GM18519 (cell line): Measurements from ENCODE around the gene ARHGEF2.

Experiments used
- ATAC-seq: cut with Tn5 transposase; IDR thresholded peaks from one replicate; pipeline ENCODE4 v1.9.1; 2021; ENCODE audit warnings: mild to moderate bottlenecking, moderate library complexity; ENCODE audit not compliant: unreplicated experiment, low FRiP score

ARHGEF2 gene

DNA sequence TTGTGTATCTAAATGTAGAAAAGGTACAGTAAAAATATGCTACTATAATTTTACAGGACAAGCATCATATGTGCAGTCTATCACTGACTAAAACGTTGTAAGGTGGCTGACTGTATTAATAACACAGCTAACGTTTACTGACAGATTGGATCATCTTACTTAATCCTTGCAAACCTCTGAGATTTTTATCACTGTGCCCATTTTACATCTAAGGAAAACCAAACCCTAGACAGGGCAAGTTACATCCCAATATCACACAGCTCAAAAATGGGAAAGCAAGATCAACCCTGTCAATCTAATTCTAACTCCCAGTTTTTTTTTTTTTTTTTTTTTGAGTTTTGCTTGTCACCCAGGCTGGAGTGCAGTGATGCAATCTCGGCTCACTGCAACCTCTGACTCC, 59.7 kb downstream of the ARHGEF2 start:
- ATAC-seq: no peak

DNA sequence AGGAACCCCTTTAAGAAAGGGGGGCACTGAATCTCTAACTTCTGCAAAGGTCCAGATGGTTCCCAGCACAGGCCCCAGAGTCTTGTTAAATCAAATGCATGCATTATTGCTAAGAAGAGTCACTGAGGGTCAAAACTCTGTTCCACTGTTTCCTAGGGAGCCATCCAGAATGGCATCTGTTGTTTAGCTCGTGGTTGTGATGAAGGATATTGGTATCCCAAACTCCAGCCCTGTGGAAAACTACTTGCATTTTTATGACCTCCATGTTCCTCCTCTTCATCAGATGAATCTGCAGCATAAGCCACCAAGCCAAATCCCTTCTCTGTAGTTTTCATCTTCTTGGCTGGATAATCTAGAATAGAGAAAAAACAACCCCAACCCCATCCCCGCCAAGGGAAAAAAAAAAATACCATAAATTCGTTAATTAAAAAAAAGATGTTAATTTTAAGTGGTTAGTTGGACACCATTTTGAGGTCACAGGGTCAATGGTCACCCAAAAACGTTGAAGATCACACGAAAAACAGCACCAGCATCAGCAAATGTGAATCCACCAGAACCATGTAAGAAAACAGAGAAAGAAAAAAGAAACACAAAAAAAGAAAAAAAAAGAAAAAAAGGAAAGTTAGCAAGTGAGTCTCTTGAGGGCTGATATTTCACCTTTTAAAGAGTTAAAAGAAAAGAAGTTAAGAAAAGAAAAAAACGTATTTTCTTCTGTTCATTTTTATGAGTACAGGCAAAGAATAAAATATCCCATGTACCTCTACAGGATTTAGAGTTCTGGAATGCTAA, 64.2 kb downstream of the ARHGEF2 start:
- ATAC-seq: no peak

DNA sequence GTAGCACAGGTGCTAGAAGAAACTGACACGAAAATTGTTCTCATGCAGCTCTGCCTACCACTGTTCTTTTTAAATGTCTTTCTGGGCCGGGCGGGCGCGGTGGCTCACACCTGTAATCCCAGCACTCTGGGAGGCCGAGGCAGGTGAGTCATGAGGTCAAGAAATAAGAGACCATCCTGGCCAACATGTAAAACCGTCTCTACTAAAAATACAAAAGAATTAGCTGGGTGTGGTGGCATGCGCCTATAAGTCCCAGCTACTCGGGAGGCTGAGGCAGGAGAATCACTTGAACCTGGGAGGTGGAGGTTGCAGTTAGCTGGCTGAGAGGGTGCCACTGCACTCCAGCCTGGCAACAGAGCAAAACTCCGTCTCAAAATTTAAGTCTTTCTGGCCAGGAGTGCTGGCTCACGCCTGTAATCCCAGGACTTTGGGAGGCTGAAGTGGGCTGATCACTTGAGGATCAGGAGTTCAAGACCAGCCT, 66.3 kb downstream of the ARHGEF2 start:
- ATAC-seq: no peak

DNA sequence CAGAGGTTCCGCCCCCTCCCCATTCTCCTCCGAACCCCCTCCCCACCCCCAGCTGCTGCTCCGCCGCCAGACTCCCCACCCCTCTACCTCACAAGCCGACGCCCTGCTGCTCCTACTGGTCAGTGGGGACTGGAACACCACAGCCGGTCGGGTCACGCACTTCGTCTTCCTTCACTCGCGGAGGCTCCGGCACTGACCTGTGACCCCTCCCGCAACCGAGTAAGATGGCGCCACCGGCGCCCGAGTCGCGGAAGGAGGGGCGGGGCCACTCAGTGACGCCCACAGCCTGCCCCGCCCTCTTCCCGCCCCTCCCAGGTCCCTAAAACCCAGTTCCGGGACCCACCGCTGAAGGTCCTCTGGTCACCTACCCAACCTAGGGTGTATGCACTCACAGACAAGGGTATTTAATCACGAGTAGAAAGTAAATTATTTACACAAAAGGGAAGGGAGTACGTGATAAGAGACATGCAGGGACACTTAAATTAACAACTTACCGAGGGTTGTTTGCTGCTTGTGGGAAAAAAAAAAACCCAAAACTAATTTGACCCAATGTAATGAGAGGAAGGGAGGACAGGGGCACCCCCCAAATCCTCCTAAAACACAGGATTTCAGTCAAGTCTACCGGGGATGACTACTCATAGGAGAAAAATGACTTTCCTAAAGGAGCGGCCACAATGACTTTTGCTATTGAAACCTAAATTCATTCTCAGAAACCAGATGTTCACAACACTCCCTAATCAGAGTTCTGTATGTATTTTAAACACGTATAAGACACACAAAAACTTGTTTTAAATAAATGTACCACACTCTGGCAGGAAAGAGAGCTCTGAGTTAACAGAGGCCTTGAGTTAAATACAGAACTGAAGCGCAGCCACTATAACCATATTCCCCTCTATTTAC, 66.9 kb downstream of the ARHGEF2 start, which contains the start of gene RIT1:
TSS of gene RIT1 (minus strand) at position 194 of the 900 bp plus-strand sequence. CDS start 588 bp downstream, outside the sequence.
- no peak for ATAC-seq

DNA sequence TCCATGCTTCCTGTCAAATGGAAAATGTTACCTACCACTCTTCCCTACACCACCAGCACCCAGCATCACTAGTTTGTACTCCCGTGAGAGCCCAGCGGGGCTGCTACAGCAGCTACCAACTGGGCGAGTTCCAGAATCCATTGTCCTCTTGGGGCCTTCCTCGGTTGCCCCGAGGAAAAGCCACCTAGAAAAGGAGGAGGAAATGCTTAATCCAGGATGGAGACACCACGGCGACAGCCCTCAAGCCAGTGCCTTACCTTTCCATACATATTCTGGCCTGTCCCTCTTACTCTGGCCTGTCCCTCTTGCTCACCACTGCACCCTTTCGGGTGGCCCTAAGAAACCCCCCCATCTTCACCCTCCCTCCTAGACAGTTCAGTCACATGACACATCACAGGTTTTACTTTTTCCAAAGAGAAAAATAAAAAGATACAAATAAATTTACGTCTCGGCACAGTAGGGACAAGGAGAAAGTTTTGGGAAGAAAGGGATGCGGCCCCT, 67.7 kb downstream of the ARHGEF2 start:
- ATAC-seq: no peak

DNA sequence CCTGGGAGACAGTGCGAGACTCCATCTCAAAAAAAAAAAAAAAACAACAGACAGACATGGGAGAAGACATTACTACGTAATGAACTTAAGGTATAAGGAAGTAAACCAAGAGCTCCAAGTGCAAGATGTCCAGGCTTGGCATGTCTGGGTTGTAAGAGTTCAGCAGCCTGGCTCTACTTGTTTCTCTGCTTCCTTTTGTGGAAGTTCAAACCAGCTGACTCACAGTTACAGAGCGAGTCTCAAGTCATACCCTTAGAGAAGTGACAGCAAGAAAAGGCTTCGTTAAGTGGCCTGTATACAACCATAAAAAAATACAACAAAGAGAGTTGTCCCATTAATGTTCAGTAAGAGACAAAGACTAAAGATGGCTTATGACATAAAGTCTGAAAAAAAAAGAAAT, 68.5 kb downstream of the ARHGEF2 start:
- no peak for ATAC-seq

DNA sequence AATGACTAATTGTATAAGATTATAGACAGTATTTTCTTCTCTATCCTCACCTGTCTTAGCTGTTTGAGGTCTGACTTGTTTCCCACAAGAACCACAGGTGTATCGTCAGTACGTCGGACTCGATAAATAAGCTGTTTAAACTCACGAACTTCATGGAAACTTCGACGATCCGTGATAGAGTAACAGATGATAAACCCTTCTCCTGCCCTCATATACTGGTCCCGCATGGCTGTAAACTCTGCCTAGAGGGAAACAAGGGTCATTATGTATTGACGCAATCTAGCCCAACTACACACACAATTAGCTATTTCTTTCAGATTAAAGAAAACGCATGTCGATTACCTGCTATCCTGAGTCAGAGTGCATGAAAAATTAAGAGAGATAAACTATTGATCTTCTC, 74.1 kb downstream of the ARHGEF2 start:
- no peak for ATAC-seq

DNA sequence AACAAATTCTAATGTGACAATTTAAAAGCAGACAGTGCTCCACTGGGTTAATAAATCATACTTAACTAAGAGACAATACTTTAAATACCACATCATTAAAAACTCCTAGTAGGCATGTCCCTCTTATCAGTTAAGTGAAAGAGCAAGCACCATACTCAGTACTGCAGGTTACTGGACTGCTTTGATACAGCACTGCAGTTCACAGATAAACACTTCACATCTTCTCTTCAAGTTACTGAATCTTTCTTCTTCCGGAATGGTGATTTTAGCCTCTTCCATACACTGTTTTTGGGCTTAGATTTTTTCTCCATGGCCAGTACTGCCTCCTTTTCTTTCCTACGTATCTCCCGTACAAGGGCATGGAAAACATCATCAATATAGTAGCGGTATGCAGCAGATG, 78.2 kb downstream of the ARHGEF2 start:
- no peak for ATAC-seq

DNA sequence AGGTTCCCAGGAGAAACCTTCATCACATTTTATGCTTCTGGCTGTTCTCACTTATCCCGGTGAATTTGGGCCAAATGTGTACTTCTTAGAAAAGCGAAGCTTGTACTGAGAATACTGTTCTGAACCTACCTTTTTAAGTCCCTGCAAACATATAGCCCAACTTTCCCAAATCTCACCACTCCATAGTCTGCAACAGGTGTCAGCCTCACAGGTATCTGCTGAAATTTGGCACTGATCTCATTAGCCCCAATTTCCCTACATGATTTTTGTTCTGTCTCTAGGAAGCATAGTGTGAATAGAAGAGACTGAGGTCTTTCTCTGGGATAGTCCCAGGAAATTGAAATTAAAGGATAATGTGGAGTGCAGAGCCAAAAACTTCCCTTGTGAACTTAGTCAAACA, 78.7 kb downstream of the ARHGEF2 start:
- no peak for ATAC-seq

DNA sequence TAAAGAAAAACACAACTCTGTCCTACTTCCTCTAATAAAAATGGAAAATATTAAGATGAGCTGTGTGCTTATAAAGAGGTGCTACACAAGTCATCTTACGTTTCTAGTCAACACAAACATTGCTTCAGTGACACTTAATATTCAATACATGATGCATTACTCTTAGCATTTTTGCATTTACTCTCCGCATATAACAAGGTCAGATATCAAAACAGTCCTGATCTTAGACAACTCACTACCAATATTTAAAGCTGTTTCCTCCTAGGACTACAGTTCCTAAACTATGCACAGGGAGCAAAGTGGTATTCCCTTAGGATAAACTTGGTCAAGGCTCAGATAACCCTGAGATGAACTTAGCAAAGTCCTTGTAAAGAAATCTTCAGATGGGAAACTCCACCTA, 79.5 kb downstream of the ARHGEF2 start:
- no peak for ATAC-seq

DNA sequence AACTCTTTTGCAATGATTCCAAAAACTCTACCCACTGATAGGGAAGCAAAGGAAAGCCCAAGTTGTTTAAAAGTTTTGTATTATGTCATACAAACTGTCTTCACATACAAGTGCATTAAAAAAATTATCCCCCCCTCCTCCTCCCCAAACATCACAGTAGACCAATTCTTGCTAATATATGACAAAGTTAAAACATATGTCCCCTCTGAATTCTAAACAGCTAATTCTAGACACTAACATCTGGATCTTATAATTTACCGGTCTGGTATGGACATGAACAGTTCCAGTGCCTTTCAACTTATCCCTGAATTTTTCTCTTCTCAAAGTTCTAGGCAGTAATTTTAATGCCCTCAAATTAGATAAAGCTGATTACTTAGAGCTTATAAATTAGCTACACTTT, 80.6 kb downstream of the ARHGEF2 start:
- no peak for ATAC-seq
